NCI-H748 treated with DMSO at 0.1 percent for 48 hours (cell line): Measurements from ENCODE around the gene CALR.
"Not testable (repeated sequence)": the region's sequence is repeated elsewhere in the genome, so short reads cannot be mapped to it uniquely, and the experiment has no call there.

Experiments
- DNase-seq: peaks from one replicate; lab custom pipeline; 2025; lab: John Stamatoyannopoulos, UW

CALR gene

DNA sequence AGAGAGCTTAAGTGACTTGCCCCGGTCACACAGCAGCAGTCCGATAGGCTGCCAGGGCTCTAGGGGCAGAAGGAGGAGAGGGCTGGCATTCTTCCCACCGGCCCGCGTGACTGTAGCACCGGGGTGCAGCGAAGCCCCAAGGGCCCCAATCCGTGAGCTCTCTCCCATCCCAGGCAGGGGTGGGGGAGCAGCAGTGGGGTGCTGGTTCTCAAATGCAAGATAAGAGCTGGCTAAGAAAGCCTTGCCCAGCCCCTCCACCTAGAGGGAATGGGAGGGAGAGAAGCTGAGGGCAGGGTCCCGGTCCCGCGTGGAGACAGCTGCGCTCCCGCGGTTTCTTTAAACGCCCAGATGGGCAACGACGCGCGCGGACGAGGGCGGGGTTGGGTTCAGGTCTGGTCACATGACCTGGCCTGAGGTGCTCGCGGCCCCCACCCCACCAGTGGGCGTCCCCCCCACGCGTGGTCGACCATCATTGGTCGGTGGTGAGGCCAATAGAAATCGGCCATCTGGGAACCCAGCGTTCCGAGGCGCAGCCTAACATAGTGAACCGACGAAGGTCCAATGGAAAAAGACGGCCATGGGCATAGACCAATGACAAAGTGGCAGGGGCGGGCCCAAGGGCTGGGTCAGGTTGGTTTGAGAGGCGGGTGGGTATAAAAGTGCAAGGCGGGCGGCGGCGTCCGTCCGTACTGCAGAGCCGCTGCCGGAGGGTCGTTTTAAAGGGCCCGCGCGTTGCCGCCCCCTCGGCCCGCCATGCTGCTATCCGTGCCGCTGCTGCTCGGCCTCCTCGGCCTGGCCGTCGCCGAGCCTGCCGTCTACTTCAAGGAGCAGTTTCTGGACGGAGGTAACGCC is at the start of gene CALR:
TSS of gene CALR (plus strand) at position 683 of the 852 bp plus-strand sequence. CDS start at position 754, 71 bp downstream.
- peak; percentile 87 for DNase-seq

DNA sequence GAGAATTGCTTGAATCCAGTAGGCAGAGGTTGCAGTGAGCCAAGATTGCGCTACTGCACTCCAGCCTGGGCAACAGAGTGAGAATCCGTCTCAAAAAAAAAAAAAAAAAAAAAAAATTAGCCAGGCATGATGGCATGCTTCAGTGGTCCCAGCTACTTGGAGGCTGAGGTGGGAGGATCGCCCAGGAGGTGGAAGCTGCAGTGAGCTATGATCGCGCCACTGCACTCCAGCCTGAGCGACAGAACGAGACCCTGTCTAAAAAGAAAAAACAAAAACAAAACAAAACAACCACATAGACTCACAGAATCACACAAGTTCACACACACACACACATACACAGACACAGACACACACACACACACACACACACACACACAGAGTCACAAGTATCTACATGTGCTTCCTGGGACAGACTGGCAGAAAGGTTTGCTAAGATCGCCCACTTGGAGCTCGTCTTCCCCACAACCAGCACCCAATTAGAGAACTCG is 48.1 kb upstream of the CALR start:
- DNase-seq: not testable (repeated sequence)

DNA sequence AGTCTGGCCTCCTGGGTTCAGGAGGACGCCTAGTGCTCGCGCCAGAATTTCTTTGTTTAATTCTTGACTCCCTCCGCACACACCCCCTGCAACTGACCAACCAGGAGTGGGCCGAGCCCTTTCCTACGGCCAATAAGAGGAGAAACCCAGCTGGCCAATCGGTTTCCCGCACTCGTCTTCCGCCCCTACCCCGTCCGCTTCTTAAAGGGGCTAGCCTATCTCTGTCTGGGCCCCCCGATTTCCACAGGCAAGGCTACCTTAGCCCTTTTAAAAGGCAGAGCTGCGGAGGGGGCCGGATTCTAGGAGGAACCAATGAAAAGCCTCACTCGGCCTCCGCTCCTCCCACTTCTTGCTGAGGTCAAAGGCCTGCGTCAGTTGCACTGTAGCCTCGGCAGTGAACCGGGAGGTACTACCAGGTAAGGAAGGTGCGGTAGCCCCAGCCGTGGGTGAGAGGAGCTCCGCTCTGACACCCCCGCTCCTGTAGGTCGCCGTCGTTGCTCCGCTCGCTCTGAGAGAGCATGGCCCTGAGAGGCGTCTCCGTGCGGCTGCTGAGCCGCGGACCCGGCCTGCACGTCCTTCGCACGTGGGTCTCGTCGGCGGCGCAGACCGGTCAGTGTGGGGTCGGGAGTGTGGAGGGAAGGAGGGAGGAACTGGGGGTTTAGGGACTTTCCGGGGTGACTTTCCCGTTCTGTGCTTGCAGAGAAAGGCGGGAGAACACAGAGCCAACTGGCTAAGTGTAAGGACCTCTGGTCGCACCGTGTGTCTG is 47.4 kb upstream of the CALR start, which contains the start of gene GCDH:
TSS of gene GCDH (plus strand) at position 374 of the 766 bp plus-strand sequence. CDS start at position 519, 145 bp downstream.
- peak; percentile 89 for DNase-seq

DNA sequence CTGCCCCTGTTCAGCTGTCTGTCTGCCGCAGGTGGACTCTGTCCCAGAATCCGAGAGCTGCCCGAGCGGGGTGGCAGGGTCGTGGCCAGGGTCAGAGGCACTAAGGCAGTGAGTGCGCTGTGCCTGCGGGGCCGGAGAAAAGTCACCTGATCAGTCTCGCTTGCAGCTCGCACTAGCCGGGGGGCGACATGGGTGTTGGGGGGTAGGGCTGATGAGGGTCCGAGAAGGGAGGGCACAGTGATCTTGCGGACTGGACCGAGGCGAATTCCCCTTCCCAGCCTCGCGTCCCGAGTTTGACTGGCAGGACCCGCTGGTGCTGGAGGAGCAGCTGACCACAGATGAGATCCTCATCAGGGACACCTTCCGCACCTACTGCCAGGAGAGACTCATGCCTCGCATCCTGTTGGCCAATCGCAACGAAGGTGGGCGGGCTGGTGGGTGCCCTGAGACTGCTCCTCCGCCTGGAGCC is 46.8 kb upstream of the CALR start:
- DNase-seq: no peak

DNA sequence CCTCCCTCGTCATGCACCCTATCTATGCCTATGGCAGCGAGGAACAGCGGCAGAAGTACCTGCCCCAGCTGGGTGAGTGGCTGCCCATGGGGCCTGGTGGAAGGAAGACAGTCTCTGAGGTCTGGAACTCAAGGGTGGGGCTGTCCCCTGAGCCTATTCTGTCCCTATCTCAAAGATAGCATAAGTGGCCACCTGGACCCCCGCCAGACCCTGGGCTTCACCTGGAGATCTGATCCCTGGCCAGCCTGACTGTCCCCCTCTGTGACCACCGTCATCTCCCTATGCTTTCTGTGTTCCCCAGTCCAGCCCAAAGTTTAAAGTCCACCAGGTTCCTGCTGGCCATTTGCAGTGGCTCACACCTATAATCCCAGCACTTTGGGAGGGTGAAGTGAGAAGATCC is 44.8 kb upstream of the CALR start:
- no peak for DNase-seq

DNA sequence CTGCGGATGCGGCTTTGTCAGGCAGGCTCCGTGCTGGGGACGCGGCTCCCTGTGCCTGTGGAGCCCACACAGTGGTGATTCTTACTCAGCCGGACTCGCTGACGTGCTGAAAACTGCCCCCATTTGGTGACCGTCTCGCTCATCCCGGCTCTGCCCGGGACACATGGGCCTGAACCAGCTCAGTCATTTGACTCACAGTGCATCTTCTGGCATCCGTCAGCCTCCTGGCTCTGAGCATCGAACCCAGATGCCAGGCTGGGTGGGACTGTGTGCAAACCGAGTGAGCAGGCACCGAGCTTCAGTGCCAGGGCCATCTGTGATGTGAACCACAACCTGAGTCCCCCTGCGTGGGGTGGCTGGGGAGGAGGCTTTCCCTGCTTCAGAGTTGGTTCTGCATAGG is 41.9 kb upstream of the CALR start:
- DNase-seq: no peak

DNA sequence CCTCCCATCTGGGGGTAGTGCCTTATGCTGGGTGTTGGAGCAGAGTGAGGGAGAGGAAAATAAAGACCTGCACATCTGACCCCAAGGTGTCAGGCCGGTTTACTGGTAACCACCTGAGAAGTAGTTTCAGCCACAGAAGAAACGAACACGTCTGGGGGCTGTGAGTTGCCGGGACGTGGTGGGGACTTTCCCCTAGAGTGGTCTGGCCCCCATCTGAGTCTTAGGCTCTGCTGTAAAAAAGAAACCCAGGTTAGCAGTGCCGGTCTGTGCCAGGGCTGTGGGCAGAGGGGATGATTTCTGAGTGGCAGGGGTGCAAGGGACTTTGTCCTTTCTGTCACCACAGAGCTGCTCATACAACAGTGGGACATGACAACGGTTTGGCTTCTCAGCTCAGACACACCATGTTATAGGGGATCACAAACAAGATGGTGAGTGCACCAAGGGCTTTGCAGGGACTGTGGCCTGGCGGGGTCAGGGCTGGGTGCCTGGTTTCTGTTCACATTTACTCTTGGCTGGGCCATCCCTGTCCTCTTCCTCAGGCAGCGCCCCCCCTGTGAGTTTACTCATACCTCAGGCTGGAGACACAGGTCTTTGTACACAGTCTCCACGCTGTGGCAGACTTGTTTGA is 38.4 kb upstream of the CALR start:
- DNase-seq: no peak

DNA sequence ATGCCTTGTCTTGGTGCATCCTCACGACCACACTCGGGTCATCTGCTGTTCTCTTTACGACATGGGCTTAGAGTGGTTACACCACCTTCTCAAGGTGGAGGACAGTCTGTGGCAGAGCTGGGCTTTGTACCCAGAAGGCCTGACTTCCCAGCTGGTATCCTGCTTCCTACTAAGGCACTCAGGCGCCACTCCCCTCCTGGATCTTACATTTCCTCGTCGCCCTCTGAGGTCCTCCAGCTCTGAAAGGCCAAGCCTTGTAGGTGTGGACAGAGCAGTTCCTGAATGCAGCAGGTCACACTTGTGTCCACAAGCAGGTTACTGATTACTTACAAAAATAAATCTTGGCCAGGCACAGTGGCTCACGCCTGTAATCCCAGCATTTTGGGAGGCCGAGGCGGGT is 31.2 kb upstream of the CALR start:
- DNase-seq: no peak

DNA sequence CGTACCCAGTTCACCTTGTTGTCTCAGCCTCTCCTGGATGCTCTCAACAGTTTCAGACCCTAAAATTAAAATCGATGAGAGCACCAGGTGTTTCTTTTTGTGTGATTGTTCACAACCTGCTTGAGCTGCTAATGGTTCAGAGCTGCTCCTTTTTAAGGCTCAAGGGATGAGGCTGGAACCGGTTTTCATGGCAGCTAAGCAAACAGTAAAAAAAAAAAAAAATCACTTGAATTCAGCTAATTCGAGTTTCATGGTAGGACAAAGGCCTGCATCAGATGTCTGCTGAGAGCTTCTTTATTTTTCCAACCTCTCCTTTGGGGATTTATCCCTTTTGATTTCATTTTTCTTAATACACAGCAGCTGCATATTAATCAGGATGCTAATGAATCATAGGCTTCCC is 25.8 kb upstream of the CALR start:
- DNase-seq: peak; percentile 72

DNA sequence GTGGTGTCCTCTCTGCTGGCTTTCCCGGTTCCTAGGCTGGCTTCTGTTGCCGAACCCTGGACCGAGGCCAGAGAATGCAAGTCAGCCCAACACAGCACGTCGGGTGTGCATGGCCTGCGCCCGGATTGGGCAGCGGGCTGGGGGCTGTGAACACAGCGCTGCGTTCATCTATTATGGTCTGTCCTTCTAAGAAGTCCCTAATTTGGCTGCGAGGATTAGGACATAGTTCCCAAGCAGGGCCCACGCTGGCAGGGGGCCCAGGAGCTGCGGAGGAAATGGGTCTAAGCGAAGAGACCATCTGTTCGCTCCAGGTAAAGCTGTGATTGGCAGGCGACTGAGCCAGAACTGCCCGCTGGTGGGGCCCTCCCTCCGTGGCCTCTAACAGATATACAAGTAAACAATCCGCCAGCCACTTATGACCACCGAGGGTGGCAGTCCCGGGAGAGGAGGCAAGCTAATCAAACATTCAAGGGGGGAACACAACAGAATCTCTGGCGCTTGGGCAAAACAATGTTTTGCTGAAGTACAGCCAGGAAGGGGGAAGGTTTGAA is 25.3 kb upstream of the CALR start:
- DNase-seq: peak; percentile 94

DNA sequence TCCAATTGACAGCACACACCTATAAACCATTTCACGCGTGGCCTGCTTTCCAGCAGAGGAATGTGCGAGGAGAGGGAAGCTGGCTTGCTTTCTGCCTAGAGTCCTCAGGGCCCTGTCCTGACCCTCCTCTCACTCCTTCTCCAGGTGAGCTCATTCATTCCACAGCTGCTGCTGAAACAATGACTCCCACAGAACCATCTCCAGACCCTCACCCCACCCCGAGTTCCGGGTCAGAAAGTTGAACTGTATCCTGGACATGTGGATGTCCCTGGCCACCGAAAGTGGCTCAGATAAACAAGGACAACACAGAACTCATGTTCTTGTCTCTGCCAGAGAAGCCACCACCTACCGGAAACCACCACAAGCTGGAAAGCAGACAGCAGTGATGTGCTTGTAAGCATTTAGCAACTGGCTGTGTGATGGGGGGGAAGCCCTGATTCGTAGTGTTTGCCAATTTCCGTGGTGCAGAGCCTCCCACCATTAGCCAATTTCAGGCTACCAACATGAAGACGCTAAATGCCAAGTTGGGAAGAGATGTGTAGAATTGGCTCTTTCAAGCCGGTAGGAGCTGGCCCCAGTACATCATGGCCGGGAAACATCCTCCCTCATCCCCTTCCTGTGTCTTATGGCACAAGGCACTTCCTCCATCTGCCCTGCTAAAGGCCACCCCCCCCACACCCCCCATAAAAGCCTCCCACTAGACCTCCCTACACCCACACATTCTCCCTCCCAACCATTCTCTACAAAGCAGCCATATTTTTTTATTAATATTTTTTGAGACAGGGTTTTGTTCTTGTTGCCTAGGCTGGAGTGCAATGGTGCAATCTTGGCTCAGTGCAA is 24.3 kb upstream of the CALR start:
- DNase-seq: no peak

DNA sequence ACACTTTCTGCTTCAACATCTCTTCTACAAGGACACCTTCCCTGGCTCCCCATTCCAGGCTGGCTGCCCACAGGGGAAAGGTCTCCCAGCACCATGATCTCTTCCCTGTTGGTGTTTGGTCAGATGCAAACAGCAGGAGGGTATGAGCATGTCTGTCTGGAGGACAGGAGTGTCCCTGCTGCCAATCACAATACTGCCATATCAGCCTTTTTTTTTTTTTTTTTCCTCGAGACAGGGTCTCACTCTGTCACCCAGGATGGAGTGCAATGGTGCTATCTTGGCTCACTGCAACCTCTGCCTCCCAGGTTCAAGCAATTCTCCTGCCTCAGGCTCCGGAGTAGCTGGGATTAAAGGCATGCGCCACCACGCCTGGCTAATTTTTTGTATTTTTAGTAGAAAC is 22.5 kb upstream of the CALR start:
- DNase-seq: not testable (repeated sequence)

DNA sequence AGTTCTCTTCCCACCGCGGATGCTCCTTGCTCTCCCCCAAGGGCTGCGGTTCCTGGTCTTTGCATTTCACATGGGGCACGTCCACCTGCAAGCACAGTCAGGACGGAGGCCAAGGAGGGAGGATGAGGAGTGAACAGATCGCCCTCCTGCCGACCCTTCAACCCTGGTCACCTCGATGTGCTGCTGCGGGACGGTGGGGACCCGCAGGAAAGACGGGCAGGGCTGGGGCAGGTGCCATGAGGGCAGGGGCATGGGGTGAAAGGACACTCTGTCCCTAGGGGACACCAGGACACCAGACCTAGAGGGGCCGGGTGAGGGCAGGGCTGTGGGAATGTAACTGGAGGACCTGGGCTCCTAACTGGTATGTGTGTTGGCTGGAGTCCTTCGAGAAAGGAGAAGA is 20.2 kb upstream of the CALR start:
- DNase-seq: no peak

DNA sequence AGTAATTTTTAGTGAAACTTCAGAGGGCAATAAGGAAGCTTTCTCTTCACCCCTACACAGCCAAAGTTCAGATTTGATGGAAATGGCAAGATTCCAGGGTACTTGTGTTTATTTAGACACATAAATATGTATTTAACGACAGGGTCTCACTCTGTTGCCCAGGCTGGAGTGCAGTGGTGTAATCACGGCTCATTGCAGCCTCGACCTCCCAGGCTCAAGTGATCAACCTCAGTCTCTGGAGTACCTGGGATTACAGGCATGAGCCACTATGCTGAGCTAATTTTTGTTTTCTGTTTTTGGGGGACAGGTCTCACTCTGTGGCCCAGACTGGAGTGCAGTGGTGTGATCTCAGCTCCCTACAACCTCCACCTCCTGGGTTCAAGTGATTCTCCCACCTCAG is 17.4 kb upstream of the CALR start:
- no peak for DNase-seq

DNA sequence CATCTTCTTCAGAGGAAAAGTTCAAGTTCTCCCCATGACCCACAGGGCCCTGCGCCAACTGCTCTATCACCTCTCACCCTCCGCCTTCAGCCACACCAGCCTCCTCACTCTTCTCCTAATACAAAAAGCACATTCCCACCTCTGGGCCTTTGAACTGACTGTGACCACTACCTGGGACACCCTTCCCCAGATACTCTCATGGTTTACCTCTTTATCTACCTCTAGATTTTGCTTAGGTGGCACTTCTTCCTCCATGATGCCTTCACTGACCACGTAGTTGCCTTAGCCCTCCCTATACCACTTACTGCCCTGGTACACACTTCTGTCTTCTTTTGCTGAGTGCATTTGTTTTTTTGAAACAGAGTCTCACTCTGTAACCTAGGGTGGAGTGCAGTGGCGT is 15.4 kb upstream of the CALR start:
- no peak for DNase-seq

DNA sequence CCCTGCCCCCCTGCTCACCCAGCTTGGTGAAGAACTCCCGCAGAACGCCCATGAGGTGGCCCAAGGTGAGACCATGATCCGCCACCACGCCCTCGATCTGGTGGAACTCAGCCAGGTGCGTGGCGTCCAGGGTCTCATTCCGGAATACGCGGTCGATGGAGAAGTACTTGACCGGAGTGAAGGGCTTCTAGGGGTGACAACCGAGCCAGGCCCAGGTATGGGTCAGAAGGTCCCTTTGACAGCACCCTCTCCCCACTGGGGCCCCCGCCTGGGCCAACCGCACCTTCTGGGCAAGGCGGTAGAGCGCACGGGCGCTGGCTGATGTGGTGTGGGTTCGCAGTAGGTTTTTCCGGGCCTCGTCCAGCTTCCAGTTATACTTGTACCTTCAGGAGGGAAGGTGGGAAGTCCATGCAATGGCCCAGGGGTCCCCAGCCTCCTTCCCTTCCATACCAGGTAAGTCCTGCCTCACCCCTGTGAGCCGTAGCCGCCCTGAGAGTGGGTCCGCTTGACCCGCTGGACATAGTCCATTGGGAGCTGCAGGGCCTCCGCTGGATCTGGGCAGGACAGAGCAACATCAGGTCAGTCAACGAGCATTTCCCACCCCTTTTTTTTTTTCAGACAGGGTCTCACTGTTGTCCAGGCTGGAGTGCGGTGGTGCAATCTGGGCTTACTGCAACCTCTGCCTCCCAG is 13.6 kb upstream of the CALR start:
- DNase-seq: no peak

DNA sequence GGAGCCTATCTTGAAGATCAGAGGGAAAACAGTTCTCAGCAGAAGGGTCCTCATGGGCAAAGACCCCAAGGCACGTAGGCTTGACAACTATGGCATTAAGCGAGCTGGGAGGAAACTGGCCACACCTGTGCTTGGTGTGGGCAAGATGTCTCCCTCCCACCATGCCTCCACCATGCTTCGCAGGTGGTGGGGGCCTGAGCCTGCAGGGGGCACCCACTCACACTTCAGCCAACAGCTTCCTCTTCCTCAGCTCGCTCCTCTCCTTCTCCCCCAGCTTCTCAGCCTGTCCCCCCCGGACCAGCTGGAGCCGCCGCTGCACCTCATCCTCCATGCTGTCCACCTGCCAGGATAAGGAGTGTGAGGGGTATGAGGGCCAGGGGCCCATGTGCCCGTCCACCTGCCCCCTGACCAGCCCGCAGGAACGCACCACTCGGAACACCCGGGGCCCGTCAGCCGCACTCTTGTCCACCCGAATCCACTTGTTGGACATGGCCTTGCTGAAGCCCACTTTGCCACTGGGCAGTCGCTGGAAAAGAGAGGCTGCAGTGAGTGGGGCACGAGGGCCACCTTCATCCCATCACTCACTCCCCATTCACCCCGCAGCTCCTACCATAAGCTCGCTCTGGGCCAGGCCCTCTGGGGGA is 8.3 kb upstream of the CALR start:
- DNase-seq: no peak

DNA sequence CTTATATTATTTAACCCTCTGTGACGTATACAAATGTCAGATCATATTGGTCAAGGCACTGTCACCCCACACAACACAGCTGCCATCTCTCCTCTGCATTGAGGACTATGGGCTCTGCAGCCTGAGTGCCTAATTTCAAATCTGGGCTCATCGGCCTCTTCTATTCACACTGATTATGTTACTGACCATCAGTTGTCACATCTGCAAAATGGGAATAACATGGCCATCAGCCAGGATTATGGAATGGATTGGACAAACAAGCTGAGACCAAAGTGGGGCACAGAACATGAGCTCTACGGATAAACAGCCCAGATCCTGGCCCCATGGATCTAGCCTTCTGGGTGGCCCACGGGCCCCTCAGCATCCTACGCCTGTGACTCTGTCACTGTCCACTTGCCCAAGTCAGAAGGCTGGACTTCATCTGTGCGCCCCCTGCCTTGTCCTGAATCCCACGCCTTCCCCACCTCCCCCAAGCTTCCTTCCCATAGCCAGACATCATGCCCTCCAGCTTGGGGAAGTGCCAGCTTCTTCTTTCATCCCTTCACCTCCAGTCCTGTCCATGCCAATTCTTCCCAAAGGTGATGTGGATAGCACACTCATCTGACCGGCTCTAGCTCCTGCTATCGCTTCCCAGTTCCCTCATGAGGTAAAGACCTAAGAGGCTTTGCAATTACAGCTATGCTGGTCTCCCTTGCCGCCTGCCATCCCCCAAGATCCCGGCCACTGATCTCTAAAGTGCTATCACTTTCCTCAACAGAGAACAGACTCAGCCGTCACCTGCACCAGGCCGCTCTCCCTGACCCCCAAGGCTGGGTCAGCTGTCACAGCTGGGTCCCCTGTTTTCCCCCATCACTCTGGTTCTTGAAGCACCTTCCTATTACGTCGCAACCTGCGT is 5.8 kb upstream of the CALR start:
- no peak for DNase-seq
